ENCODE data around the gene KPNA3.

Gene KPNA3

DNA sequence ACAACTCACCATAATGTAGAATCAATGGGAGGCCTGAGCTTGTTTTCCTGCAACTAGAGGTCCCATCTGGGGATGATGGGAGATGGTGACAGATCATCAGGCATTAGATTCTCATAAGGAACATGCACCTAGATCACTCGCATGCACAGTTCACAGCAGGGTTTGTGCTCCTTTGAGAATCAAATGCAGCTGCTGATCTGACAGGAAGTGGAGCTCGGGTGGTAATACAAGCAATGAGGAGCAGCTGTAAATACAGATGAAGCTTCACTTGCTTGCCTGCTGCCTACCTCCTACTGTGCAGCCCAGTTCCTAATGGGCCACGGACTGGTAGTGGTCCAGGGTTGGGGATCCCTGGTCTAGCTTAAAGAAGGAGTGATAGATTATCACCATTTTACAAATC, 33.0 kb downstream of the KPNA3 start:
- Histone ChIP-seq H3K27me3 (ENCODE audit: insufficient read depth, low read depth) (no peaks in the 10 kb centered on the region), H3K36me3 (ENCODE audit: insufficient read depth) (no peaks in the 10 kb centered on the region), H2AFZ (ENCODE audit: low read depth) (no peak overlapping the region), H3K79me2 (ENCODE audit: insufficient read depth, low read depth) (peaks cover 16% of the 10 kb centered on the region; the same call in 1 of the 2 replicates), H3K4me3 (IDR thresholded peaks at IDR 0.05; ENCODE audit: insufficient read depth, low read depth, low read length) (no peak overlapping the region), H3K9ac (no peak overlapping the region), H3K27ac (no peak overlapping the region), H4K20me1 (ENCODE audit: insufficient read depth) (no peaks in the 10 kb centered on the region), H3K4me2 (no peak overlapping the region), H3K4me1 (ENCODE audit: low read depth, poor library complexity, severe bottlenecking) (no peaks in the 10 kb centered on the region)
- TF ChIP-seq, protein P1, sequence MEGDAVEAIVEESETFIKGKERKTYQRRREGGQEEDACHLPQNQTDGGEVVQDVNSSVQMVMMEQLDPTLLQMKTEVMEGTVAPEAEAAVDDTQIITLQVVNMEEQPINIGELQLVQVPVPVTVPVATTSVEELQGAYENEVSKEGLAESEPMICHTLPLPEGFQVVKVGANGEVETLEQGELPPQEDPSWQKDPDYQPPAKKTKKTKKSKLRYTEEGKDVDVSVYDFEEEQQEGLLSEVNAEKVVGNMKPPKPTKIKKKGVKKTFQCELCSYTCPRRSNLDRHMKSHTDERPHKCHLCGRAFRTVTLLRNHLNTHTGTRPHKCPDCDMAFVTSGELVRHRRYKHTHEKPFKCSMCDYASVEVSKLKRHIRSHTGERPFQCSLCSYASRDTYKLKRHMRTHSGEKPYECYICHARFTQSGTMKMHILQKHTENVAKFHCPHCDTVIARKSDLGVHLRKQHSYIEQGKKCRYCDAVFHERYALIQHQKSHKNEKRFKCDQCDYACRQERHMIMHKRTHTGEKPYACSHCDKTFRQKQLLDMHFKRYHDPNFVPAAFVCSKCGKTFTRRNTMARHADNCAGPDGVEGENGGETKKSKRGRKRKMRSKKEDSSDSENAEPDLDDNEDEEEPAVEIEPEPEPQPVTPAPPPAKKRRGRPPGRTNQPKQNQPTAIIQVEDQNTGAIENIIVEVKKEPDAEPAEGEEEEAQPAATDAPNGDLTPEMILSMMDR (conservative IDR thresholded peaks at IDR 0.05; ENCODE audit: low read depth, low read length), result no peak

GRCh38 chr13:49756263-49756662, 36.2 kb downstream of the KPNA3 start:
- Histone ChIP-seq H3K79me2 (ENCODE audit: insufficient read depth, low read depth) (peaks cover 32% of the 10 kb centered on the region; the same call in 1 of the 2 replicates), H3K4me1 (ENCODE audit: low read depth, poor library complexity, severe bottlenecking) (no peaks in the 10 kb centered on the region), H3K4me3 (IDR thresholded peaks at IDR 0.05; ENCODE audit: insufficient read depth, low read depth, low read length) (no peak overlapping the region), H3K27me3 (ENCODE audit: insufficient read depth, low read depth) (no peaks in the 10 kb centered on the region), H2AFZ (ENCODE audit: low read depth) (no peak overlapping the region), H3K36me3 (ENCODE audit: insufficient read depth) (no peaks in the 10 kb centered on the region), H4K20me1 (ENCODE audit: insufficient read depth) (no peaks in the 10 kb centered on the region), H3K4me2 (no peak overlapping the region), H3K9ac (no peak overlapping the region), H3K27ac (no peak overlapping the region)
- TF ChIP-seq, protein P1 (conservative IDR thresholded peaks at IDR 0.05; ENCODE audit: low read depth, low read length), result no peak

GRCh38 chr13:49754146-49754545, 38.3 kb downstream of the KPNA3 start:
- H4K20me1 ChIP-seq (ENCODE audit: insufficient read depth), result no peaks in the 10 kb centered on the region
- TF ChIP-seq, protein P1 (conservative IDR thresholded peaks at IDR 0.05; ENCODE audit: low read depth, low read length), result no peak
- no peak overlapping the region for H3K27ac ChIP-seq
- no peaks in the 10 kb centered on the region for H3K27me3 ChIP-seq (ENCODE audit: insufficient read depth, low read depth)
- no peak overlapping the region for H3K9ac ChIP-seq
- peaks cover 36% of the 10 kb centered on the region; the same call in 1 of the 2 replicates for H3K79me2 ChIP-seq (ENCODE audit: insufficient read depth, low read depth)
- no peaks in the 10 kb centered on the region for H3K36me3 ChIP-seq (ENCODE audit: insufficient read depth)
- no peak overlapping the region for H2AFZ ChIP-seq (ENCODE audit: low read depth)
- no peak overlapping the region for H3K4me3 ChIP-seq (IDR thresholded peaks at IDR 0.05; ENCODE audit: insufficient read depth, low read depth, low read length)
- H3K4me1 ChIP-seq (ENCODE audit: low read depth, poor library complexity, severe bottlenecking), result no peaks in the 10 kb centered on the region
- H3K4me2 ChIP-seq, result no peak overlapping the region

- Histone ChIP-seq H3K4me2 (no peak overlapping the region), H3K79me2 (ENCODE audit: insufficient read depth, low read depth) (peaks cover 24% of the 10 kb centered on the region; the same call in 1 of the 2 replicates), H2AFZ (ENCODE audit: low read depth) (no peak overlapping the region), H3K27ac (no peak overlapping the region), H3K27me3 (ENCODE audit: insufficient read depth, low read depth) (no peaks in the 10 kb centered on the region), H3K9ac (no peak overlapping the region), H3K4me3 (IDR thresholded peaks at IDR 0.05; ENCODE audit: insufficient read depth, low read depth, low read length) (no peak overlapping the region), H3K4me1 (ENCODE audit: low read depth, poor library complexity, severe bottlenecking) (no peaks in the 10 kb centered on the region), H3K36me3 (ENCODE audit: insufficient read depth) (no peaks in the 10 kb centered on the region), H4K20me1 (ENCODE audit: insufficient read depth) (no peaks in the 10 kb centered on the region)
- TF ChIP-seq, protein P1 (conservative IDR thresholded peaks at IDR 0.05; ENCODE audit: low read depth, low read length), result no peak
These were observed 42.6 kb downstream of the KPNA3 start for GRCh38 chr13:49749848-49750247.

All from KMS-11 (cell line).